H1 (cell line): ENCODE measurements around the gene LRTM1. TPM values are rescaled to one million over a fixed set of nuclear protein-coding genes. Genes with fewer than 3 reads are reported as not detected.

ENCODE experiments used
- CTCF ChIA-PET: fragments of 300-600 bp; sonication (Branson Sonifier 250); formaldehyde crosslinking; loops from one replicate; lab custom pipeline; 2021; ENCODE audit not compliant: partially characterized antibody; lab: Charles Lee
- POLR2A ChIA-PET: fragments of 300-600 bp; sonication (Branson Sonifier 250); formaldehyde crosslinking; loops from one replicate; lab custom pipeline; 2021; ENCODE audit warnings: inconsistent platforms; ENCODE audit not compliant: partially characterized antibody; lab: Charles Lee
- DNase-seq, 2 experiments: peaks; one replicate each; pipeline versions ENCODE4 v3.0.0 to v3.0.0-alpha.2; 2010 to 2022; ENCODE audit warnings: low spot score in 2 of 2, low read depth in 1 of 2, mixed read lengths in 1 of 2
- FAIRE-seq: peaks from 2 replicates; lab custom pipeline; 2011; peaks lifted over from hg19 to GRCh38; lab: Jason Lieb, UNC
- H2AFZ ChIP-seq: 2 replicates; pipeline ENCODE4 v1.8.1; 2012; ENCODE audit warnings: low read length, inconsistent platforms
- H2AK5ac ChIP-seq: 2 replicates; pipeline ENCODE4 v1.6.1; 2013; ENCODE audit warnings: low read depth, low read length
- H2BK120ac ChIP-seq: replicated peaks from 2 replicates; pipeline ENCODE3; 2013; ENCODE audit warnings: low read depth, low read length, inconsistent platforms
- H2BK12ac ChIP-seq: 2 replicates; pipeline ENCODE4 v1.6.1; 2013; ENCODE audit warnings: low read depth, low read length
- H2BK15ac ChIP-seq: 2 replicates; pipeline ENCODE4 v1.6.1; 2013; ENCODE audit warnings: low read length
- H2BK20ac ChIP-seq: 2 replicates; pipeline ENCODE4 v1.6.1; 2013; ENCODE audit warnings: low read length
- H2BK5ac ChIP-seq: 2 replicates; pipeline ENCODE4 v1.6.1; 2013; ENCODE audit warnings: low read depth, low read length
- H3K14ac ChIP-seq: 2 replicates; pipeline ENCODE4 v1.6.1; 2013; ENCODE audit warnings: inconsistent platforms; ENCODE audit not compliant: insufficient read length
- H3K18ac ChIP-seq: 2 replicates; pipeline ENCODE4 v1.6.1; 2013; ENCODE audit warnings: low read length; ENCODE audit errors: extremely low read depth
- H3K23ac ChIP-seq: 2 replicates; pipeline ENCODE4 v1.6.1; 2013; ENCODE audit warnings: inconsistent platforms; ENCODE audit not compliant: insufficient read length
- H3K23me2 ChIP-seq: 2 replicates; pipeline ENCODE4 v1.6.1; 2013; ENCODE audit warnings: low read depth, low read length
- H3K27ac ChIP-seq: 2 replicates; pipeline ENCODE4 v1.6.1; 2011; ENCODE audit warnings: low read depth, low read length, inconsistent platforms
- H3K27me3 ChIP-seq, 4 experiments: replicated peaks in 1 of 4; 1 replicate in 1 of 4; 2 replicates in 3 of 4; pipeline versions ENCODE4 v1.6.1 to v1.8.1; 2011 to 2013; ENCODE audit warnings: low read length in 3 of 4, mild to moderate bottlenecking in 3 of 4, inconsistent platforms in 2 of 4, mixed read lengths in 2 of 4, moderate library complexity in 1 of 4; ENCODE audit not compliant: control insufficient read depth in 3 of 4, insufficient read depth in 3 of 4; ENCODE audit errors: extremely low read depth in 1 of 4
- H3K36me3 ChIP-seq, 4 experiments: 2 replicates each; pipeline versions ENCODE4 v1.6.1 to v1.8.1; 2011 to 2013; ENCODE audit warnings: mild to moderate bottlenecking in 4 of 4, low read length in 3 of 4, moderate library complexity in 2 of 4, control low read depth in 1 of 4, inconsistent platforms in 1 of 4; ENCODE audit not compliant: insufficient read depth in 4 of 4, control insufficient read depth in 2 of 4
- H3K4ac ChIP-seq: replicated peaks from 2 replicates; pipeline ENCODE3; 2013; ENCODE audit warnings: low read length, low read depth, mixed read lengths, inconsistent platforms; ENCODE audit not compliant: insufficient read length
- H3K4me1 ChIP-seq, 4 experiments: replicated peaks in 1 of 4; 1 replicate in 1 of 4; 2 replicates in 3 of 4; pipeline versions ENCODE4 v1.6.1 to v1.8.1; 2011 to 2013; ENCODE audit warnings: low read length in 3 of 4, inconsistent platforms in 2 of 4, mixed read lengths in 1 of 4; ENCODE audit not compliant: insufficient read depth in 4 of 4, control insufficient read depth in 3 of 4
- H3K4me2 ChIP-seq, 2 experiments: 2 replicates each; pipeline versions ENCODE4 v1.6.1 to v1.8.1; 2011 to 2013; ENCODE audit warnings: low read depth in 2 of 2, low read length in 2 of 2, control low read depth in 1 of 2, inconsistent platforms in 1 of 2, mild to moderate bottlenecking in 1 of 2; ENCODE audit not compliant: insufficient read depth in 1 of 2
- H3K4me3 ChIP-seq, 4 experiments: fragments of 200-600, 300-600 bp in 1 of 4; sonication (generic), shearing (Covaris generic), sonication (Bioruptor Twin) in 1 of 4; 2 replicates each; pipeline versions ENCODE4 v1.5.1 to v1.8.1; 2011 to 2016; ENCODE audit warnings: low read length in 4 of 4, low read depth in 3 of 4, control low read depth in 2 of 4, inconsistent platforms in 2 of 4, mild to moderate bottlenecking in 2 of 4, mixed read lengths in 1 of 4, moderate library complexity in 1 of 4; ENCODE audit not compliant: insufficient read depth in 2 of 4; ENCODE audit errors: extremely low read depth in 1 of 4
- H3K56ac ChIP-seq: replicated peaks from 2 replicates; pipeline ENCODE3; 2013; ENCODE audit warnings: low read depth, mild to moderate bottlenecking, mixed read lengths, low read length, inconsistent platforms; ENCODE audit not compliant: insufficient read length
- H3K79me1 ChIP-seq: 2 replicates; pipeline ENCODE4 v1.6.1; 2013; ENCODE audit warnings: low read depth, low read length, control low read depth
- H3K79me2 ChIP-seq, 2 experiments: 2 replicates each; pipeline versions ENCODE4 v1.6.1 to v1.8.1; 2012 to 2013; ENCODE audit warnings: low read length in 2 of 2, mild to moderate bottlenecking in 2 of 2, inconsistent platforms in 1 of 2; ENCODE audit not compliant: insufficient read depth in 2 of 2, control insufficient read depth in 1 of 2
- H3K9ac ChIP-seq, 4 experiments: replicated peaks in 1 of 4; 1 replicate in 1 of 4; 2 replicates in 3 of 4; pipeline versions ENCODE4 v1.6.1 to v1.8.1; 2011 to 2013; ENCODE audit warnings: low read depth in 3 of 4, low read length in 3 of 4, control low read depth in 2 of 4, mild to moderate bottlenecking in 2 of 4, moderate library complexity in 2 of 4, inconsistent platforms in 1 of 4; ENCODE audit errors: extremely low read depth in 1 of 4
- H3K9me3 ChIP-seq, 2 experiments: 2 replicates each; pipeline versions ENCODE4 v1.6.1 to v1.8.1; 2012 to 2013; ENCODE audit warnings: mild to moderate bottlenecking in 2 of 2, moderate library complexity in 2 of 2, control low read depth in 1 of 2, inconsistent platforms in 1 of 2, low read depth in 1 of 2, low read length in 1 of 2, mixed read lengths in 1 of 2; ENCODE audit not compliant: insufficient read depth in 2 of 2
- H4K20me1 ChIP-seq, 2 experiments: replicated peaks in 1 of 2; 2 replicates each; pipeline versions ENCODE3 to v1.8.1; 2011 to 2013; ENCODE audit warnings: inconsistent platforms in 2 of 2, low read length in 2 of 2, mild to moderate bottlenecking in 1 of 2; ENCODE audit not compliant: insufficient read depth in 2 of 2, control insufficient read depth in 1 of 2
- H4K5ac ChIP-seq: 2 replicates; pipeline ENCODE4 v1.6.1; 2013; ENCODE audit warnings: low read length, low read depth, mixed read lengths, inconsistent platforms; ENCODE audit not compliant: insufficient read length
- H4K8ac ChIP-seq: 2 replicates; pipeline ENCODE4 v1.8.0; 2013; ENCODE audit warnings: mild to moderate bottlenecking, moderate library complexity, low read length, inconsistent platforms; ENCODE audit not compliant: insufficient read depth; ENCODE audit errors: extremely low read depth
- H4K91ac ChIP-seq: replicated peaks from 2 replicates; pipeline ENCODE3; 2013; ENCODE audit warnings: low read length, mixed read lengths, inconsistent platforms; ENCODE audit not compliant: insufficient read length
- HDAC2 ChIP-seq, 2 experiments: fragments of 300-600 bp in 1 of 2; sonication (generic) in 1 of 2; IDR thresholded peaks; 2 replicates each; pipeline ENCODE4 v1.6.1; 2011 to 2012; ENCODE audit warnings: low read depth in 2 of 2, low read length in 2 of 2, mild to moderate bottlenecking in 2 of 2, moderate library complexity in 2 of 2, borderline replicate concordance in 1 of 2, inconsistent platforms in 1 of 2
- MAX ChIP-seq: IDR thresholded peaks from 2 replicates; pipeline ENCODE4 v1.6.1; 2012; ENCODE audit warnings: inconsistent platforms
- RBBP5 ChIP-seq: IDR thresholded peaks from 2 replicates; pipeline ENCODE4 v1.7.1; 2012; ENCODE audit warnings: low read depth, mild to moderate bottlenecking, inconsistent platforms, low read length, moderate library complexity, borderline replicate concordance
- SRF ChIP-seq: IDR thresholded peaks from 2 replicates; pipeline ENCODE4 v1.6.1; 2011; ENCODE audit warnings: mild to moderate bottlenecking, low read depth, low read length, moderate library complexity
- USF2 ChIP-seq: IDR thresholded peaks from 2 replicates; pipeline ENCODE4 v1.6.1; 2011; ENCODE audit warnings: low read length, improper control_type of control experiment
- WGBS, 2 experiments: shearing (Covaris generic) in 1 of 2; methylation state at CpG; one replicate each; pipeline versions ENCODE4 v1.1.6 to v1.1.7; 2013 to 2015; ENCODE audit warnings: low lambda C conversion rate in 2 of 2, mixed read lengths in 2 of 2, inconsistent platforms in 1 of 2, low coverage in 1 of 2, missing lambda C conversion rate in 1 of 2; ENCODE audit not compliant: insufficient replicate concordance in 2 of 2, insufficient coverage in 1 of 2, insufficient read length in 1 of 2; ENCODE audit errors: extremely low coverage in 1 of 2, missing lambda C conversion rate in 1 of 2; 5-methylcytosine and 5-hydroxymethylcytosine counted together
- polyA plus RNA-seq, 7 experiments: library from polyadenylated mRNA; depleted of rRNA in 3 of 7; stranded (reverse) in 5 of 7; unstranded in 2 of 7; fragments of >200 nt in 5 of 7; fragments of 200-250 nt in 2 of 7; gene quantifications; 1 replicate in 5 of 7; 2 replicates in 1 of 7; 4 replicates in 1 of 7; pipeline versions ENCODE4 v1.2.1 to v1.2.3, GENCODE V29; 2011 to 2013; ENCODE audit warnings: missing spikeins in 2 of 7, mixed read lengths in 2 of 7
- total RNA-seq: library from RNA; stranded (reverse); fragmentation: NEBNext Ultra II Directional; extraction: Animal tissue kit (Norgen Biotek cat#: 25700); gene quantifications from 2 replicates; pipeline ENCODE4 v1.2.1, GENCODE V29; 2021

LRTM1 gene
- total and polyA plus RNA-seq, 2 of the 8 experiments (the other 6 are each of a cell fraction or from before 2014, with no cell fraction given): not detected

GRCh38 chr3:54877730-54878129 lies 50.1 kb downstream of the LRTM1 start:
- no peak overlapping the region for H3K56ac ChIP-seq
- H3K4ac ChIP-seq: no peak overlapping the region
- H3K4me2 ChIP-seq: no peak overlapping the region
- no peak overlapping the region for H2BK20ac ChIP-seq
- no peaks in the 10 kb centered on the region for H3K23me2 ChIP-seq
- no peak overlapping the region for H4K5ac ChIP-seq
- H2AK5ac ChIP-seq: no peak overlapping the region
- no peak for DNase-seq
- TF ChIP-seq HDAC2 (IDR thresholded peaks at IDR 0.05; ENCODE audit: borderline replicate concordance in 1 of 2, low read depth in 2 of 2, low read length in 2 of 2): no peak
- TF ChIP-seq MAX: no peak
- no peak for TF ChIP-seq SRF
- no peak for TF ChIP-seq RBBP5
- no peak for TF ChIP-seq USF2
- no peaks in the 10 kb centered on the region for H3K9me3 ChIP-seq
- H4K8ac ChIP-seq: no peak overlapping the region
- H3K4me1 ChIP-seq: peaks cover 0 to 3% (median 0%) of the 10 kb centered on the region in 4 experiments; a peak in 4 of 7 replicates
- H3K18ac ChIP-seq: no peak overlapping the region
- no peak overlapping the region for H2BK120ac ChIP-seq
- H2BK12ac ChIP-seq: no peak overlapping the region
- H3K23ac ChIP-seq: no peak overlapping the region
- no peak overlapping the region for H2BK15ac ChIP-seq
- H2BK5ac ChIP-seq: no peak overlapping the region
- no peaks in the 10 kb centered on the region for H3K36me3 ChIP-seq
- CTCF ChIA-PET: interaction anchor here (0.6 to 2.0 kb wide), 5 partner anchors 9 to 510 kb away, joined by 3 to 6 read pairs (median 3); no protein-coding TSS in a partner anchor
- no peaks in the 10 kb centered on the region for H4K20me1 ChIP-seq
- no peak overlapping the region for H3K9ac ChIP-seq
- no peak overlapping the region for H2AFZ ChIP-seq
- H3K79me1 ChIP-seq: no peaks in the 10 kb centered on the region
- no peak overlapping the region for H3K27ac ChIP-seq
- FAIRE-seq: no peak
- H3K14ac ChIP-seq: no peak overlapping the region
- no peaks in the 10 kb centered on the region for H3K79me2 ChIP-seq
- 95% methylated on average over 4 of the region's 4 CpGs; no CpG with 5 or more reads in 1 of the 2 experiments for WGBS, 2 experiments
- no peak overlapping the region for H4K91ac ChIP-seq
- H3K27me3 ChIP-seq: no peaks in the 10 kb centered on the region
- POLR2A ChIA-PET: no interaction called here
- no peak overlapping the region for H3K4me3 ChIP-seq
